Activated effector memory CD4-positive, alpha-beta T cell treated with Interleukin-2 at 50 U/mL for 16 hours (primary cell): ENCODE results near the gene VSX1.

Experiments used
- DNase-seq: peaks from one replicate; pipeline ENCODE4 v3.0.0-alpha.2; 2020

Gene VSX1

DNA sequence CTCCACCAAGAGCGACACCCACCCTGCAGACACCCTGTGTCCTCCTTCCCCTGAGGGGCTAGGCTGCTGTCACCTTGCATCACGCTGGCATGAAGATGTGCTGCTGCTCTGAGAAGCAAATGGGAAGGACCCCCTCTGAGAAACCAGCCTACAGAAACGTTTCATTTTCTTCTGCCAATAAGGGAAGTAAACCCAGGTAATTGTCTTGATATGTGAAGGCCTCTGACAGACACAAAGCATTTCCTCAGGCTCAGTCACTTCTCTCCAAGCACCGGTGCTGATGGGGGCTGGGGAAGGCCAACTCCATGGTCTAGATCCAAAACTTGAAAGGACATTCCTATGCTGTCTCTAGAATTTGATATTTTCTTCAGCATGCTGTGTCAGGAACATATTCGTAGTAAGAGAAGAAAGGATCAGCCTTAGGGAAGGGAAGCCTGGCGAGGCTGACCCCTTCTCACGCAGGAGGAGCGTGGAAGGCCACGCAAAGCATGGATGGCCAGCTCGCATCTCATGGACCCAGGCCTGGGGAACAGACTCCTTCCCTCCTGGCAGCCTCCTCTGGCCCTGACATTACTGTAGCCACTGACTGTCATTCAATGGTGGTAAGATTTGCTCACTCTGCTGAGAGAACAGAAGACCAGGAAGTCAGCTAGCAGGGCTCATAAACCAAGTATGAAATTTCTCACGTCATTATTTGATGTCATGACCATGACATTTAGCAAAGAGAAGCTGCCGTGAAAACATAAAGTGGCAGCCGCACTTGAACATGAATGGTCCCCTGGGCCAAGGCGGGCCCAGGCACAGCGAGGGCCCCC lies 44.4 kb downstream of the VSX1 start:
- DNase-seq: no peak

DNA sequence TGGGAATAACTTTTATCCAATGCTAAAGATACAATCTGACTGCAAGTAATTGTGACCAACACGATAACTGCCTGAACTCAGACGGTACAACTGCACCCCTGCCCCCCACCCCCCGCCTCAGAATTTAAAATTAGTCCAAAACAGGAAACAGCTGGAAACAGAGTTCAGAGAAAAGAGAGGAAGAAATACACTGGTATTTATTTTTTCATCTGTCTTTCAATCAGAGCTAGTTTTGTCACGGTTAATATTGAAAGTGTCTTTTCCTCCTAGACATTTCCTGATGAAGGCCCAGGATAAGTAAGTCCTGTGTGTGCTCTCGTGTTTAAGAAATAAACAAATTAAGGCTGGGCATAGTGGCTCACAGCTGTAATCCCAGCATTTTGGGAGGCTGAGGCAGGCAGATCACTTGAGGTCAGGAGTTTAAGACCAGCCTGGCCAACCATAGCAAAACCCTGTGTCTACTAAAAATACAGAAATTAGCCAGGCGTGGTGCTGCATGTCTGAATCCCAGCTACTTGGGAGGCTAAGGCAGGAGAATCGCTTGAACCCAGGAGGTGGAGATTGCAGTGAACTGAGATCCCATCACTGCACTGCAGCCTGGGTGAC lies 45.5 kb downstream of the VSX1 start:
- DNase-seq: no peak

DNA sequence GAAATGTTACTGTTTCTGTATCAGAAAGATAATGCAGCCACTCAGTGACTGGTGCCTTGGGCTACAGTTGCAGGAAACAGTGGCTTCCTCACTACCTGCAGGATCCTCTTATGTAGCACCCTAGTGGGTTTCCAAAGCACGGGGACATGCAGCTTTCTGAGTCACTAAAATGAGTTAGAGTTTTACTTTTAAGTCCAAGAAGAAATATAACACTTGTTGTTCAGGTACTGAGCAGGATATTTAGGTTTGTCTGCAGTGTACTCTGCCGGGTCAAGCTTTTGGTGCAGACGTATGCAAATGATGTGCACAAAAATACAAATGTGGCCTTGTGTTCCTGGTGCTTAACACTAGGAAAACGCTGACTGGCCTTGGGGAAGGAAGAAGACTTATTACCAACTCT lies 46.0 kb downstream of the VSX1 start:
- DNase-seq: no peak

DNA sequence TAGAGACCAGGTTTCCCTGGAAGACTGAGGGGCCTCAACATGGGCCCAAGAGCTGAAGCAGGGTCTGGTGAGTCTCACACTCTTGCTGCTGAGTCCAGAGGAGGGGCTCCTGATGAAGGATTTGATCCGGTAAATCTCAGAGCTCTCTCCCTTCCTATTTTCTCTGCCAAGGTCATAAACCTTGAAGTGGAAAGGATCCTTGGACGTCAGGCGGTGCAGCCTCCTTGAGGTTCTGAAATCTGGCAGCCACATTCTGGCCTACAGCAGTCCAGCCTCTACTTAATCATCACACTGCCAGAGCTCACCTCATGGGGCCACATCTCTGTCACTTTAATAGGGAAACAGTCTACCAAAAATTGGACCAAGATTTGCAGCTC lies 48.0 kb downstream of the VSX1 start:
- DNase-seq: no peak

DNA sequence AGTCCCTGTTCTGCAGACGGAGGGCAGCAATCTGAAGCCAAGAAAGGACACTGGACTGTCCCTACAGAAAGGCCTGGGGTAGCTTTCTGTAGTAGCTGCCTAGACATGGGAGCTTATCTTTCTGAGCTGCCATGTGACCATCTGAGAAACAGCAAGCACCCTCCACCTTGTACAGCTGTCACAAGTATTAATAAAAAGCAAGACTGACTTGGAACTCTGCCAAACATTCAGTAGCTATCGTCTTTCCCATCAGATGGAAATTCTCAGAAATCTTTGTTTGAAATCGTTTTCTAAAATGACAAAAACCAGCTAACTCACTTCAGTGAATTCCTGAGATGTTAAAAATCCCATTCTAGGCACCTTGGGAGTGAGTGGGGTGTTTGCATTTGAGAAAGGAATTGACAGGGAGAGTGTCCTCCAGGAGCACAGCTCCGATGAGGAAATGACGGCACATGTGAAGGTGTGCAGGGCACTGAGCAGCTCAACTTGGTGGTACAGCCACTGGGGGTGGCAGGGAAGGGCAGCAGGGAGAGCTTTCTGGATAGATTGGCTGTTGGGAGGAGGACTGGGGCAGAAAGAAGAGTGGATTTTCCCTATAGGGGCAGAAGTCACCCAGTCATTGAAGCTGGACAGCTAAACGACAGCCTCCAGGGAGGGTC lies 48.5 kb downstream of the VSX1 start:
- DNase-seq: no peak

DNA sequence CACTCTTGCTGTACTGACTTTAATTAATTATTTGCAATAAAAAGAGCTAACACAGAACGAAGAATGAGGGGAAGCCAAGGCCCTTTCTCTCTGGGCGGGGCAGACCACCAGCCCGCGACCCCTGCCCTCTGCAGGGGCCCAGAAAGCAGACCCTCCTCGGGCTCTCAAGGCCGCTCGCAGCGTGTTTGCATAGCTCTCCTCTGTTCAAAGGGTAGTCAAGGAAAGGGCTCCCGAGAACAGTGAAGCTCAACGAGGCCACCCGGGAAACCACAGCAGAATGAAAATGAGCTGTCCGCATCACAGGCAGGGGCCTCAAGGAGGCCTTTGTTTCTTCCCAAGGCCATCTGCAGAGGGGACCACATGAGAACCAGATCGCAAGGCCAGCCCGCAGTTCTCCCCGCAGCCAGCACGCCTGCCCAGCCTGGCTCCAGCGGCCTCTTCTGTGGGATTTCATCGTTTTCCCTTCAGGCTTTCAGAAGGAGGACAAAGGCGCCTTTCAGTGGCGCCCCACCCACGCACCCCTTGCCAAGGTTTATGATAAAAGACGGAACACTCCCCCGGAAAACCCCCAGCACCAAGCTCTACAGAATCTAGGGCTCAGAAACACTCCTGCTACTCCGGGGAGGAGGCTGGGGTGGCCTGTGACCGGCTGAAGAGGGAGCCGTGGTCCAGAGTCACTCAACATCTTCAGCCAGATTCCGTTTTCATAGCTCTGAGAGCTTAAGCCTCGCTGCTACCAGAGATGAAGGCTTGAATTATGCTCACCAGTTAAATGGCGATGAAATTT lies 49.3 kb downstream of the VSX1 start:
- DNase-seq: no peak

DNA sequence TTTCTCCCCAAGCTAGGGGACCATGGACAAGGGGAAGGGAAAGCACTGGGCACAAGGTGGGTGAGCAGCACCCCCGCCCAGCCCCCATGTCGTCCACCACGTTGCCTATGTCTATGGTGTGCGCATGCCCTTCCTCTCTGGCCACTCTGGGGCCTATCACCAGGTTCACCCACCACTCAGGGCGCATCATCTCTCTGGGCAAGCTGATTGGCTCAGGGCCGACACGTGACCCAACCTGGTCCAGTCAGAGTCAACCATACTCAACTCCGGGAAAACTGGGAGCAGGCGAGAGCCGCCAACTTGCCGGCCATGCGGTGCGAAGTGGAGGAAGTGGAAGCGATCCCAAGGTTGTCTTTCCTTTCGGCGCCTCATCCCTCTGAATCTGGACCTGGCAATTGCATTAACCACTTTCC lies 49.9 kb downstream of the VSX1 start:
- DNase-seq: no peak

DNA sequence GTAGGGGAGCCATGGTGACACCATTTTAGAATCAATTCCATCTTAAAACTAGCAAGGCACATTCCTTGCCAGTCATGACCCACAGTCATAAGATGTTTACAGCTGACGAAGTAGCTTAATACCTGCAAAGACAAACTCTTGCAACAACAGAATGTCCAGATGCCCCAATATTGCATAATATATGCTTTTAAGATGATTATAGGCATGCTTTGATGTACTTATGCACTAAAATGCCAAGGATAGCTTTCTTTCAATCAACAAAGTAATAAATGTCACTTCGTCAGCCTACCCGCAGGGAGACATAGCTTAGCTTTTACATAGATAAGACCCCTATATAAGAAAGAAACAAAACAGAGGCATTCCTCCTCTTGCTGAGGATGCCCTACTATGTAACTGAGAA lies 50.7 kb downstream of the VSX1 start:
- no peak for DNase-seq

DNA sequence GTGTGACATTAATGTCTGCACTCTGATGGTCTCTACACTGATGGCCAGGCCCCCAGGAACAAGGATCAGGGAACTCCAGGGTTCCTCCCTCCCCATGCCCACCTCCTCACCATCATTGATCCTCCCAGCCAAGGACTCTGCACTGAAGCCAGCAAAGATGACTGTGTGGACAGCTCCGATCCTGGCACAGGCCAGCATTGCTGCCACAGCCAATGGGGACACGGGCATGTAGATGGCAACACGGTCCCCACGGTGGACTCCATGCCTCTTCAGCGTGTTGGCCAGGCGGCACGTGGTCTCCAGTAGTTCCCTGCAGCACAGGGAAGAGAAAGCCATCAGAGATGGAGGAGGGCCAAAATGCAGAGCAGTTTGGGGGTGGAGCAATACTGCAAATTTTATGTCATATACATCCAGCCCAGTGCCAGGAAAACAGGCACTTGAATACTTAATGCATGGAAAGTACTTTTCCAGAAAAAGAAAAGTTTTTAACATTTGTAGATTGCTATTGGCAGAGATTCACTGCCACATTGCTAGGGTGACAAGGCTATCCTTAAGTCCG lies 51.2 kb downstream of the VSX1 start:
- DNase-seq: no peak

DNA sequence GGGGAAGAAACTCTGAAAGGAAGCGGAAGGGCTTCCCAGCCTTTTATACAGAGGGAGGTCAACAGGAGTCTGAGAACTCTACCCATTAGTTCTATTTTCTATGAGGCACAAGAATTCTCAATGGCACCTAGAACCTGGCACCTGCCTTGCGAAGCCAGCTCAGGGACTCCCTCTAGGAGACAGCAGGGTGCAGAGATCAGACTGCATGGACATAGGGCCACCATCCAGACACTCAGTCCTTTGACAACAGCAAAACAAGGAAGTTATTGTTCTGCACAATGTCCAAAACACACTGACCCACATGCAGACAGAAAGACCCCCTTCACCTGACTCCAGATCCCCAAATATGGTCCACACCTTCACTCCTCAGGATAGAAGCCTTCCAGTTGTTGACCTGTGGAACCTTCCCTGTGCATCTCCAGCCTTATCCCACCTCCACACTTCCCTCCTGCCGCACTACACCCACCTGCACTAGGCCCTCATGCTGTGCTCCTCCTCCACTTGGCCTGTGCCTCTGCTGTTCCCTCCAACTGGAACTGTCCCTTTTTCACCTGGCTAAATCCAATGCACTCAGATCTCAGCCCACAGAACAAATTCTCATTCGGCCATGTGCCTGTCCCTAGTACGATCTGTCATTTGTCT lies 51.8 kb downstream of the VSX1 start:
- no peak for DNase-seq

DNA sequence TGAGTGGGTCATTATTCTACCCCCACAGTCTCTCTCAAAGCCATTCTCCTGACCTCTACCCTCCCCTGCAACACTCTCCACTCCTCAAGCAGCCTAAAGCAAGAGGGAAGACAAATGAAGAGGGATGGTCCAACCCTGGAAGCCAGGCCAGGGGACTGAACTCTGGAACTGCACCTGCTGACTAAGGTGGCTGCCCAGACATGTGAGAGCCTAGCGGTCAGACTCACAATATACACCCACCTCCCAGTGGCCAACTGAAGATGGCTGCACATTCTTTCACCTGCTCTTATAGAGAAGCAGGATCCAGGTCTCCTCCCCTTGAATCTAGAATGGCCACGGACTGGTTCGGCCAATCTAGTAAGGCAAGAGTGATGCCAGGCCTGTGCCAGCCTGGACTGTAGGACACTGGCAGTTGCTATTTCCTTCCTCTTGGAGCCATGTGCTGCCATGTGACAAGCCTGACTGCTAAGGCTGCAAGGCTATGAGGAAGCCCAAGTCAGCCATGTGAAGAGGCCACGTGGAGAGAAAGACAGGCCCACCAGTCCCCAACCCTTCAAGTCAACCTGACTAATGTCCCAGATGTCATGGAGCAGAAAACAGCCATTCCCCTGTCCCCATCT lies 55.8 kb downstream of the VSX1 start:
- DNase-seq: no peak
